ENCODE results near the gene PNPLA2.

DNA sequence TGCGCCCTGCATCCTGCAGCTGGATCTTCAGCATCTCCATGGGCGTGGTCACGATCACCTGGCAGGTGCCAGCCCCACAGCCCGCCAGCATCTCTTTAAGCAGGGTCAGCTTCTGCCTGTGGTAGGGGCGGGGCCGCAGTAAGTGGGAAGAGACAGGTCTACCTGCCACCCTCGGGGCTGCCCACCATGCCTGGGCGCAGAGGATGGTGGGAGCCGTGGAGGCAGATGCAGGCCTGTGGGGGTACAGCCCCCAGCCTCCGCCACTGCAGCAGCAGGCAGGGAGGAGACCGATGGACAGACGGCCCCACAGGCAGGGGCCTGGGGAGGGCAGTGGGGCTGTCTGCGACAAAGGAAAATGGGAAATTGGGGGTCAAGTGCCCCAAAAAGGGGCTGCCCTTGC is 25.8 kb upstream of the PNPLA2 start:
- TF ChIP-seq GLIS3 (CRISPR knock-in tag; IDR thresholded peaks at IDR 0.05) (no peak), TOX (CRISPR knock-in tag; IDR thresholded peaks at IDR 0.05; ENCODE audit: borderline replicate concordance) (no peak), RARB (CRISPR knock-in tag; IDR thresholded peaks at IDR 0.05) (no peak), ZFP30 (CRISPR knock-in tag; IDR thresholded peaks at IDR 0.05) (no peak), ZFP3 (CRISPR knock-in tag; IDR thresholded peaks at IDR 0.05) (no peak), ZNF8 (CRISPR knock-in tag; IDR thresholded peaks at IDR 0.05) (no peak), SNAI2 (CRISPR knock-in tag; IDR thresholded peaks at IDR 0.05) (no peak), POU6F1 (CRISPR knock-in tag; IDR thresholded peaks at IDR 0.05; ENCODE audit: borderline replicate concordance, low read depth) (no peak), BACH2 (CRISPR knock-in tag; IDR thresholded peaks at IDR 0.05; ENCODE audit: borderline replicate concordance) (no peak)
